ENCODE results near the gene APPBP2. TPM values are rescaled to one million over a fixed set of nuclear protein-coding genes. Genes with fewer than 3 reads are reported as not detected.
A peak's percentile ranks its signal among the peaks of the same experiment; 100 is the strongest.
"Not testable (repeated sequence)": the region's sequence is repeated elsewhere in the genome, so short reads cannot be mapped to it uniquely, and the experiment has no call there.

Gene APPBP2
- polyA plus RNA-seq, 5 donors = 41.0 to 72.6 (median 67.1) TPM

GRCh38 chr17:60535382-60536279, 9.6 kb upstream of the APPBP2 start:
- DNase-seq = no peak

- DNase-seq = no peak
Measured at GRCh38 chr17:60534613-60535157, 8.6 kb upstream of the APPBP2 start.

GRCh38 chr17:60534010-60534555, 8.0 kb upstream of the APPBP2 start:
- DNase-seq = no peak

- DNase-seq = no peak
Measured at GRCh38 chr17:60529806-60530205, 3.8 kb upstream of the APPBP2 start.

- no peak for DNase-seq
Measured at GRCh38 chr17:60528828-60529227, 2.8 kb upstream of the APPBP2 start.

- DNase-seq = no peak
Measured at GRCh38 chr17:60527701-60528100, 1.7 kb upstream of the APPBP2 start.

- peak; percentile 16 to 28 for DNase-seq
Measured at GRCh38 chr17:60526726-60527125, 684 bp upstream of the APPBP2 start.

- DNase-seq = peak in 1 of 2 donors; percentile 56
Measured at GRCh38 chr17:60525328-60525684, 736 bp downstream of the APPBP2 start.

- DNase-seq = peak; percentile 61 to 74
Measured at GRCh38 chr17:60524463-60525327, 1.3 kb downstream of the APPBP2 start.

- no peak for DNase-seq
Measured at GRCh38 chr17:60523822-60524221, 2.2 kb downstream of the APPBP2 start.

- DNase-seq = no peak
Measured at GRCh38 chr17:60522889-60523626, 3.0 kb downstream of the APPBP2 start.

- DNase-seq = no peak
Measured at GRCh38 chr17:60519795-60520194, 6.2 kb downstream of the APPBP2 start.

GRCh38 chr17:60515683-60516082, 10.4 kb downstream of the APPBP2 start:
- not testable (repeated sequence) for DNase-seq

GRCh38 chr17:60515199-60515598, 10.8 kb downstream of the APPBP2 start:
- not testable (repeated sequence) for DNase-seq

- DNase-seq = no peak
Measured at GRCh38 chr17:60514500-60514899, 11.5 kb downstream of the APPBP2 start.

GRCh38 chr17:60514053-60514452, 12.0 kb downstream of the APPBP2 start:
- DNase-seq = no peak

- DNase-seq = no peak
Measured at GRCh38 chr17:60513014-60513413, 13.0 kb downstream of the APPBP2 start.

GRCh38 chr17:60510723-60511122, 15.3 kb downstream of the APPBP2 start:
- DNase-seq = no peak

- DNase-seq = no peak
Measured at GRCh38 chr17:60510031-60510430, 16.0 kb downstream of the APPBP2 start.

- no peak for DNase-seq
Measured at GRCh38 chr17:60508384-60508980, 17.6 kb downstream of the APPBP2 start.

GRCh38 chr17:60506312-60506711, 19.7 kb downstream of the APPBP2 start:
- DNase-seq = no peak
